ENCODE data around the gene NTM. TPM values are rescaled to one million over a fixed set of nuclear protein-coding genes. Genes with fewer than 3 reads are reported as not detected.

Gene NTM
- total and polyA plus RNA-seq, 2 donors (not counting 3 experiments of a cell fraction or from before 2014, with no cell fraction given): 1.00 to 1.1 TPM

GRCh38 chr11:132310390-132311375, 940.3 kb downstream of the NTM start:
- CTCF ChIA-PET: no interaction called here
- no TSS peak for BruUV-seq (replicated peaks)
- dilution Hi-C loops (cut with MboI; ENCODE audit: extremely low pct_ligation_motif_present, low sequenced_read_pairs) (no loop called here), intact Hi-C loops (cut with micrococcal nuclease) (no loop called here)
- Histone ChIP-seq H3K9me3 (replicated peaks; ENCODE audit: control insufficient read depth, insufficient read depth, low read length) (no peaks in the 10 kb centered on the region), H3K79me2 (ENCODE audit: control insufficient read depth, insufficient read depth, low read length) (no peaks in the 10 kb centered on the region), H3K27ac (ENCODE audit: insufficient read depth, low read depth, low read length) (no peak overlapping the region), H3K4me1 (ENCODE audit: control insufficient read depth, extremely low read depth, insufficient read depth, low read length) (peaks cover 3% of the 10 kb centered on the region), H2AFZ (ENCODE audit: low read depth, low read length) (no peak overlapping the region), H3K9ac (replicated peaks; ENCODE audit: extremely low read depth, insufficient read depth, low read length) (no peak overlapping the region), H4K20me1 (replicated peaks; ENCODE audit: control insufficient read depth, extremely low read depth, insufficient read depth, low read length) (no peaks in the 10 kb centered on the region), H3K4me2 (ENCODE audit: insufficient read depth, low read length) (no peak overlapping the region), H3K9me1 (replicated peaks; ENCODE audit: control insufficient read depth, extremely low read depth, insufficient read depth, low read length) (no peaks in the 10 kb centered on the region), H3K27me3 (ENCODE audit: control insufficient read depth in 2 of 2, insufficient read depth in 2 of 2, low read length in 2 of 2) (no peaks in the 10 kb centered on the region), H3K4me3 (replicated peaks in 1 of 3; ENCODE audit: insufficient read depth in 1 of 3, low read depth in 1 of 3, low read length in 3 of 3) (no peak overlapping the region), H3K36me3 (ENCODE audit: control insufficient read depth in 2 of 2, extremely low read depth in 1 of 2, insufficient read depth in 2 of 2, low read length in 2 of 2) (no peaks in the 10 kb centered on the region)
- POLR2A ChIA-PET: no interaction called here
- TF ChIP-seq JUN (IDR thresholded peaks at IDR 0.05; ENCODE audit: borderline replicate concordance, insufficient read depth, insufficient read length, low read depth) (no peak), POLR2AphosphoS5 (IDR thresholded peaks at IDR 0.05; ENCODE audit: insufficient read depth, low read depth, low read length) (no peak), POLR2A (IDR thresholded peaks at IDR 0.05; ENCODE audit: low read depth, low read length) (no peak), MYC (IDR thresholded peaks at IDR 0.05; ENCODE audit: low read depth, low read length) (no peak), FOS (IDR thresholded peaks at IDR 0.05; ENCODE audit: borderline replicate concordance, insufficient read depth, low read length) (no peak), CTCF (IDR thresholded peaks at IDR 0.05; ENCODE audit: extremely low read depth in 1 of 2, insufficient read depth in 1 of 2, low read depth in 1 of 2, low read length in 2 of 2) (no peak), EZH2 (IDR thresholded peaks at IDR 0.05; ENCODE audit: borderline replicate concordance, low read depth, low read length, severe bottlenecking) (no peak), MAX (IDR thresholded peaks at IDR 0.05; ENCODE audit: insufficient read depth, insufficient read length) (no peak), GATA2 (IDR thresholded peaks at IDR 0.05; ENCODE audit: insufficient read depth, insufficient read length, low read depth, low read length) (no peak)
- DNase-seq (ENCODE audit: low read depth, low spot score) (no peak), FAIRE-seq (no peak)

All from endothelial cell of umbilical vein (primary cell).